ENCODE data around the gene REXO5. TPM values are rescaled to one million over a fixed set of nuclear protein-coding genes. Genes with fewer than 3 reads are reported as not detected.

Gene REXO5
- total and polyA plus RNA-seq, 2 of the 13 experiments (the other 11 are each of a cell fraction or from before 2014, with no cell fraction given) = 5.9 to 13.1 TPM

DNA sequence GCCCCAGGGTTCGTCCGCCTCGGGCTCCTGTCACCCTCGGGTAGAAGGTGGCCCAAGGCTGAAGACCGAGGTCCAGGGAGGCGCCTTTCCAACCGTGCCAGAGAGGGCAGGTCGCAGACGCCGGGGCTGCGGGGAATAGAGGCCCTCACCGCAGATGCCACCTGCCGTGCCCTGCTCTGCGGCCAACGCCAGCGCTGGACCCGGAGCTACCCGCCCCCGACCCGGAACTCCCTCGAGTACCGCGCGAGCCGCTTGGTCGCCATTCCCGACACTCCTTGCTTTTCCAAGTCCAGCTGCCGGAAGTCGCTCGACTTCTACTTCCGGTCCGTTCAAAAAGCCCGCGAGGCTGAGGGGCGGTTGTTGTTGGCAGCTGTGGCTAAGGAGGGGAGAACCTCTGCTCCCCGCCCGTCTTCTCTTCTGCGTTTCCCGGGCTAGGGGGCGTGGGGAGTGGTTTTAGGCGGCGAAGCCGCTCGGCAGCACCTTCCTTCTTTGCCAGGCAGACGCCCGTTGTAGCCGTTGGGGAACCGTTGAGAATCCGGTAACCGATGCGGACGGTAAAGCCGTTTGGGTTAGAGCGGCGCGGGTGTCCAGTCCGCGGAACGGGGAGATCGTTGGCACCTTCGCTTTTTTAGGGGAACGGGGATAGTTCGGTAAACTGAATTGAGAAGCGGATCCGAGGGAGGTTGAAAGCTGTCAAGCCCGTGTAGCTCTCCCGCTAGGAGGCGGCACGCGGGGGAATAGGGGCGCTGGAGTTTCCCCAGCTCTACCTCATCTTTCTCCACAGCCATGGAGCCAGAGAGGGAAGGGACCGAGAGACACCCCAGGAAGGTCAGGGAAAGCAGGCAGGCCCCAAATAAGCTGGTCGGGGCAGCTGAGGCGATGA is at the start of gene REXO5, which contains the start of gene ERI2 (continued):
- TF ChIP-seq, protein P1, sequence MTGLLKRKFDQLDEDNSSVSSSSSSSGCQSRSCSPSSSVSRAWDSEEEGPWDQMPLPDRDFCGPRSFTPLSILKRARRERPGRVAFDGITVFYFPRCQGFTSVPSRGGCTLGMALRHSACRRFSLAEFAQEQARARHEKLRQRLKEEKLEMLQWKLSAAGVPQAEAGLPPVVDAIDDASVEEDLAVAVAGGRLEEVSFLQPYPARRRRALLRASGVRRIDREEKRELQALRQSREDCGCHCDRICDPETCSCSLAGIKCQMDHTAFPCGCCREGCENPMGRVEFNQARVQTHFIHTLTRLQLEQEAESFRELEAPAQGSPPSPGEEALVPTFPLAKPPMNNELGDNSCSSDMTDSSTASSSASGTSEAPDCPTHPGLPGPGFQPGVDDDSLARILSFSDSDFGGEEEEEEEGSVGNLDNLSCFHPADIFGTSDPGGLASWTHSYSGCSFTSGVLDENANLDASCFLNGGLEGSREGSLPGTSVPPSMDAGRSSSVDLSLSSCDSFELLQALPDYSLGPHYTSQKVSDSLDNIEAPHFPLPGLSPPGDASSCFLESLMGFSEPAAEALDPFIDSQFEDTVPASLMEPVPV (CRISPR knock-in tag; IDR thresholded peaks at IDR 0.05) = peak; percentile 97; the same call in 1 of the 2 replicates
- TF ChIP-seq ZNF841 (CRISPR knock-in tag; IDR thresholded peaks at IDR 0.05; ENCODE audit: borderline replicate concordance) = peak; percentile 86; the same call in 1 of the 2 replicates
- peak; percentile 92 for TF ChIP-seq THAP11 (CRISPR knock-in tag; IDR thresholded peaks at IDR 0.05)
- 0 out of 2 replicates have a peak, but pooled peaks have one; percentile 77 for TF ChIP-seq ATAD3A (CRISPR knock-in tag; IDR thresholded peaks at IDR 0.05)
- TF ChIP-seq MZF1 (CRISPR knock-in tag; IDR thresholded peaks at IDR 0.05; ENCODE audit: borderline replicate concordance) = peak; percentile 97
- peak; percentile 60; the same call in 1 of the 2 replicates for TF ChIP-seq JDP2 (CRISPR knock-in tag; IDR thresholded peaks at IDR 0.05; ENCODE audit: borderline replicate concordance)
- peak; percentile 91 for TF ChIP-seq KDM3A (CRISPR knock-in tag; IDR thresholded peaks at IDR 0.05; ENCODE audit: low read depth)
- TF ChIP-seq, protein P2, sequence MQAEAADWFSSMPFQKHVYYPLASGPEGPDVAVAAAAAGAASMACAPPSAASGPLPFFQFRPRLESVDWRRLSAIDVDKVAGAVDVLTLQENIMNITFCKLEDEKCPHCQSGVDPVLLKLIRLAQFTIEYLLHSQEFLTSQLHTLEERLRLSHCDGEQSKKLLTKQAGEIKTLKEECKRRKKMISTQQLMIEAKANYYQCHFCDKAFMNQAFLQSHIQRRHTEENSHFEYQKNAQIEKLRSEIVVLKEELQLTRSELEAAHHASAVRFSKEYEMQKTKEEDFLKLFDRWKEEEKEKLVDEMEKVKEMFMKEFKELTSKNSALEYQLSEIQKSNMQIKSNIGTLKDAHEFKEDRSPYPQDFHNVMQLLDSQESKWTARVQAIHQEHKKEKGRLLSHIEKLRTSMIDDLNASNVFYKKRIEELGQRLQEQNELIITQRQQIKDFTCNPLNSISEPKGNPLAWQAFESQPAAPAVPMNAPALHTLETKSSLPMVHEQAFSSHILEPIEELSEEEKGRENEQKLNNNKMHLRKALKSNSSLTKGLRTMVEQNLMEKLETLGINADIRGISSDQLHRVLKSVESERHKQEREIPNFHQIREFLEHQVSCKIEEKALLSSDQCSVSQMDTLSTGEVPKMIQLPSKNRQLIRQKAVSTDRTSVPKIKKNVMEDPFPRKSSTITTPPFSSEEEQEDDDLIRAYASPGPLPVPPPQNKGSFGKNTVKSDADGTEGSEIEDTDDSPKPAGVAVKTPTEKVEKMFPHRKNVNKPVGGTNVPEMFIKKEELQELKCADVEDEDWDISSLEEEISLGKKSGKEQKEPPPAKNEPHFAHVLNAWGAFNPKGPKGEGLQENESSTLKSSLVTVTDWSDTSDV (CRISPR knock-in tag; IDR thresholded peaks at IDR 0.05) = peak; percentile 61
- TF ChIP-seq POLR2AphosphoS2 (IDR thresholded peaks at IDR 0.05; ENCODE audit: low read depth, low read length) = no peak
- peak; percentile 89 for TF ChIP-seq PRDM10 (CRISPR knock-in tag; IDR thresholded peaks at IDR 0.05; ENCODE audit: low read depth)
- TF ChIP-seq NR2C2 (CRISPR knock-in tag; IDR thresholded peaks at IDR 0.05; ENCODE audit: borderline replicate concordance) = peak; percentile 97
- TF ChIP-seq SIX4 (CRISPR knock-in tag; IDR thresholded peaks at IDR 0.05) = no peak; the same call in 1 of the 2 replicates
- TF ChIP-seq ZNF143 (CRISPR knock-in tag; IDR thresholded peaks at IDR 0.05) = peak; percentile 91
- TF ChIP-seq DMTF1 (CRISPR knock-in tag; IDR thresholded peaks at IDR 0.05) = no peak
- TF ChIP-seq YY1 (IDR thresholded peaks at IDR 0.05; ENCODE audit: insufficient read depth, insufficient replicate concordance, low read depth, low read length) = peak; percentile 98
- TF ChIP-seq ELF4 (CRISPR knock-in tag; IDR thresholded peaks at IDR 0.05; ENCODE audit: borderline replicate concordance) = peak; percentile 99

All from HepG2 (cell line).